ENCODE results near the gene LCOR. TPM values are rescaled to one million over a fixed set of nuclear protein-coding genes. Genes with fewer than 3 reads are reported as not detected.

Gene LCOR
- total and polyA plus RNA-seq, 2 of the 4 experiments (the other 2 are of a cell fraction) = 3.7 to 36.9 TPM

- no peak overlapping the region for H3K4me2 ChIP-seq (ENCODE audit: low read depth, low read length)
- no peak for DNase-seq
- dilution Hi-C loops (cut with HindIII; ENCODE audit: low sequenced_read_pairs, unreplicated experiment) = no loop called here
- H3K79me1 ChIP-seq (ENCODE audit: low read depth in 1 of 2, low read length in 2 of 2) = no peaks in the 10 kb centered on the region
- WGBS, 2 experiments (ENCODE audit: extremely low coverage in 2 of 2, insufficient read length in 1 of 2) = 100% methylated on average over 3 of the region's 3 CpGs; no CpG with 5 or more reads in 1 of the 2 experiments
- H3K9ac ChIP-seq (ENCODE audit: low read depth, low read length) = no peak overlapping the region
- H4K5ac ChIP-seq (ENCODE audit: low read depth, low read length) = no peak overlapping the region
- H3K18ac ChIP-seq (ENCODE audit: low read depth, low read length) = no peak overlapping the region
- H3K4me3 ChIP-seq (ENCODE audit: insufficient read depth, low read depth, low read length) = no peak overlapping the region
- H4K20me1 ChIP-seq (ENCODE audit: insufficient read depth, low read length) = peaks cover 6% of the 10 kb centered on the region; the same call in 1 of the 2 replicates
- ATAC-seq (ENCODE audit: low read depth) = no peak
- BruUV-seq (replicated peaks) = no TSS peak
- H2BK5ac ChIP-seq (ENCODE audit: low read depth, low read length, poor library complexity, severe bottlenecking) = no peak overlapping the region
- peak overlapping the region; percentile 69; the same call in 1 of the 2 replicates for H3K4ac ChIP-seq (ENCODE audit: low read depth, low read length)
- H4K8ac ChIP-seq (ENCODE audit: low read depth in 2 of 2, low read length in 2 of 2) = peak overlapping the region in 1 of 2 experiments; percentile 36; a peak in 1 of 4 replicates
- H2AFZ ChIP-seq (replicated peaks; ENCODE audit: low read length, poor library complexity) = no peak overlapping the region
- H3K9me1 ChIP-seq (ENCODE audit: insufficient read depth, low read length) = 0 out of 2 replicates have a peak, but pooled peaks cover 2% of the 10 kb centered on the region
- H3K14ac ChIP-seq (replicated peaks; ENCODE audit: low read depth, low read length) = no peak overlapping the region
- no peak for TF ChIP-seq RCOR1 (IDR thresholded peaks at IDR 0.05; ENCODE audit: insufficient replicate concordance, low read length)
- no peak for TF ChIP-seq USF2 (IDR thresholded peaks at IDR 0.05; ENCODE audit: low read depth, low read length)
- TF ChIP-seq BHLHE40 (IDR thresholded peaks at IDR 0.05; ENCODE audit: low read depth, low read length) = no peak
- no peak for TF ChIP-seq FOS (IDR thresholded peaks at IDR 0.05; ENCODE audit: low read depth, low read length)
- TF ChIP-seq POLR2A (IDR thresholded peaks at IDR 0.05; ENCODE audit: low read depth, low read length) = no peak
- no peak for TF ChIP-seq CTCF (conservative IDR thresholded peaks at IDR 0.05; ENCODE audit: low read depth, low read length)
- TF ChIP-seq NFE2L2 (IDR thresholded peaks at IDR 0.05; ENCODE audit: low read depth, low read length) = no peak
- TF ChIP-seq RFX5 (IDR thresholded peaks at IDR 0.05; ENCODE audit: low read depth, low read length) = no peak
- ChIA-PET POLR2A (ENCODE audit: unreplicated experiment) (no interaction called here), CTCF (interaction anchor here (0.8 kb wide), 1 partner anchor 8 kb away, joined by 3 read pairs; no protein-coding TSS in a partner anchor)
- intact Hi-C loops (cut with micrococcal nuclease) = no loop called here
- H2BK20ac ChIP-seq (ENCODE audit: low read depth, low read length) = peak overlapping the region; percentile 57; the same call in 1 of the 2 replicates
- peaks cover 21% of the 10 kb centered on the region for H3K27me3 ChIP-seq (ENCODE audit: control insufficient read depth, insufficient read depth, low read length)
- 0 out of 2 replicates have a peak overlapping the region, but pooled peaks have one; percentile 2 for H4K91ac ChIP-seq (ENCODE audit: insufficient read depth, low read depth, low read length)
- no peak overlapping the region; the same call in 2 of the 3 replicates for H2BK15ac ChIP-seq (ENCODE audit: low read depth, low read length)
- H3K36me3 ChIP-seq (ENCODE audit: control insufficient read depth, insufficient read depth, low read length) = no peaks in the 10 kb centered on the region
- peaks cover 2% of the 10 kb centered on the region for H3K4me1 ChIP-seq (ENCODE audit: control insufficient read depth, insufficient read depth, low read length)
- no peak overlapping the region for H3K23ac ChIP-seq (ENCODE audit: low read depth, low read length)
- no peak overlapping the region for H3K27ac ChIP-seq (ENCODE audit: insufficient read depth, low read length)
- no peak overlapping the region for H2AK9ac ChIP-seq (replicated peaks; ENCODE audit: low read depth, low read length, poor library complexity)
- peaks cover 6% of the 10 kb centered on the region; the same call in 1 of the 2 replicates for H3K9me3 ChIP-seq (ENCODE audit: control insufficient read depth, insufficient read depth, low read length)
- no peak overlapping the region for H3K56ac ChIP-seq (ENCODE audit: extremely low read depth, insufficient read depth, low read length)
- H2BK120ac ChIP-seq (ENCODE audit: low read depth, low read length) = peak overlapping the region; percentile 57
- peak overlapping the region; percentile 17; the same call in 1 of the 2 replicates for H2AK5ac ChIP-seq (ENCODE audit: low read depth, low read length)
- in situ Hi-C loops (cut with MboI; ENCODE audit: low sequenced_read_pairs) = no loop called here
These were observed 196.7 kb downstream of the LCOR start for GRCh38 chr10:97028832-97029178.

Data from IMR-90 (cell line).